ENCODE data around the gene GRK7. TPM values are rescaled to one million over a fixed set of nuclear protein-coding genes. Genes with fewer than 3 reads are reported as not detected.
A peak's percentile ranks its signal among the peaks of the same experiment; 100 is the strongest.

Gene GRK7
- total and polyA plus RNA-seq, 11 donors: 0.06 to 0.13 TPM; not detected in 9

DNA sequence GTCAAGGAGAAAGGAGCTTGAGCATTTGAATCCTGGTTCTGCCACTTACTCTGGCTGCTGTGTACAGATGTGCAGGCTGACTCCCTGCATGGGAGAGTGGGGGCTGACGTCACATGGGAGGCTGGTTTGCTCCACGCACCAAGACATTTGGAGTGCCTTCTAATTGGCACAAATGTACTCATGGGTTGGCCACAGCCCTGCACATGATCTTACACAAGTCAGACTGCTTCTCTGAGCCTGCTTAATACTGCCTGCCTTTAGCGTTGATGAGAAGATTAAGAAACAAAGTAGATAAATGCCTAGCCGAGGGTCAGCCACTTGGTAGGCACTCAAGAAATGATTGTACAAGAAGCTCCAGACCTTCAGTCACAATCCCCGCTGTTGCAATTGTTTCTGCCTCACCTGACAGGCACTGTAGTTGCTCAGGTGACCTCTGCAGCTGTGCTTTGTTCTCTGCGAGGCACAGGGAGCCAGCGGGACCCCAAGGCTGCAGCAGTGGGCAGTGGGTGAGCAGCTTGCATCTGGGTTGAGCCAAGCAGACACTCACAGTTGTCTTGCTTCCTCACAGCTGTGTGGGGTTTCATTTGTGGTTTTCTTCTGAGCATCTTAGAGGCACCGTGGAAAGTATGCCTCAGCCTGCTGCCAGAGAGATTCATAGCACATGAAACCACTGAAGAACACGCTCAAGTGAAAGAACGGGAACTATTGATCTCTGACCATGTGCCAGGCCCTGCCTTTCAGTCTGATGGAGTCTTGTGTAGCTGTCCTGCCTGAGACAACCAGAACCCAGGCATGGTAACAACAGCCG, 33.1 kb downstream of the GRK7 start:
- Histone ChIP-seq H3K27ac (peak overlapping the region in 11 of 12 donors; percentile 62 to 96 (median 82)), H3K9me3 (peaks cover 0 to 3% (median 0%) of the 10 kb centered on the region in 12 donors), H3K36me3 (no peaks in the 10 kb centered on the region), H3K4me1 (peaks cover 0 to 37% (median 22%) of the 10 kb centered on the region in 12 donors), H3K27me3 (no peaks in the 10 kb centered on the region), H3K4me3 (peak overlapping the region in 3 of 12 donors; percentile 48 to 62 (median 50))
- TF ChIP-seq POLR2A (IDR thresholded peaks at IDR 0.05): no peak
- TF ChIP-seq, protein P1, sequence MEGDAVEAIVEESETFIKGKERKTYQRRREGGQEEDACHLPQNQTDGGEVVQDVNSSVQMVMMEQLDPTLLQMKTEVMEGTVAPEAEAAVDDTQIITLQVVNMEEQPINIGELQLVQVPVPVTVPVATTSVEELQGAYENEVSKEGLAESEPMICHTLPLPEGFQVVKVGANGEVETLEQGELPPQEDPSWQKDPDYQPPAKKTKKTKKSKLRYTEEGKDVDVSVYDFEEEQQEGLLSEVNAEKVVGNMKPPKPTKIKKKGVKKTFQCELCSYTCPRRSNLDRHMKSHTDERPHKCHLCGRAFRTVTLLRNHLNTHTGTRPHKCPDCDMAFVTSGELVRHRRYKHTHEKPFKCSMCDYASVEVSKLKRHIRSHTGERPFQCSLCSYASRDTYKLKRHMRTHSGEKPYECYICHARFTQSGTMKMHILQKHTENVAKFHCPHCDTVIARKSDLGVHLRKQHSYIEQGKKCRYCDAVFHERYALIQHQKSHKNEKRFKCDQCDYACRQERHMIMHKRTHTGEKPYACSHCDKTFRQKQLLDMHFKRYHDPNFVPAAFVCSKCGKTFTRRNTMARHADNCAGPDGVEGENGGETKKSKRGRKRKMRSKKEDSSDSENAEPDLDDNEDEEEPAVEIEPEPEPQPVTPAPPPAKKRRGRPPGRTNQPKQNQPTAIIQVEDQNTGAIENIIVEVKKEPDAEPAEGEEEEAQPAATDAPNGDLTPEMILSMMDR (IDR thresholded peaks at IDR 0.05): no peak
- WGBS, 4 donors: 79 to 89% (median 84%) methylated on average over 11 of the region's 11 CpGs
- ATAC-seq (peak in 3 of 4 donors; percentile 12 to 59 (median 33)), DNase-seq (peak in 3 of 5 donors; percentile 17 to 66 (median 55))
- intact Hi-C loops (cut with DNase I): loop anchor here in 4 of 10 donors (5.0 to 10.0 kb wide), 3 partner anchors 59 to 81 kb away; partner anchors contain the start of genes ATP1B3 (in 2 of the 4) and RNF7 (in 1 of the 4)

DNA sequence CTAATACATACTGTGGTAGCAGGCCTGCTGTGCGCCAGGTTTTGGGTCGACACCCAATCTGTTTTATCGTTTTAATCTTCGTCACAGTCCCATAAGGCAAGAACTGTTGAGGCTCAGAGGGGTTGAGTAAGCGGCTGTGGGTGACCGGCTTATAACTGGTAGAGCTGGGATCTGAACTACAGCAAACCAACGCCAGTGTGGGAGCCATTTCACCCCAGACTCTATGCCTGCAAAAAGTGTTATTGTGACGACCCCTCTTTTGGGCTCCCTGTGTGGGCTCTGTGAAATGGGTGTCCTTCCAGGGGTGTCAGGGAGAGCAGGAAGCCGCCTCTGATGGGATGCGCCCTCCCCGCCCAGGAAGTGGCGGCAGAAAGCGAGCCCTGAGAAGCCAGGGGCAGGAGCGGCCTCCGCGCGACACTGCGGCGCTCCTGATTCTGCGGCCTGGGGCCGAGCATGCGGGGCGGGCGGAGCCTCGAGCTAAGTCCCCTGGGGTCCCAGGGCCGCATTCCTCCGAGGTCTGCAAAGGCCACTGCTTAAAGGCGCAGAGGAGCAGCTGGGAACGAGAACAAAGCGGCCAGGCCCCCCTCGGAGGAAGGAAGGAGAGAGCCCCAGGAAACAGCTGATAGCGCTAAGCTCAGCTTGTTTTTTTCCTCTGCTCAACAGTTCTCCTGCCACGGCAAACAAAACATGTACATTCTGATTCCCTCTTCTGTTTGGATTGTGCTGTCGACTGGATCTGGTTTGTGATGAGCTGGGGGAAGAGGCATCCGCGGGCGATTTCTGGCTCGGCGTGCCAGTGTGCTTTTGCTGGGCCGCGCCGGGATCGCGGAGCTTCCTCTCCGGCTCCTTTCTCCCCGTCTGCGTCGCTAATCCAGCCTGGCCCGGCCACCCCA, 33.9 kb downstream of the GRK7 start:
- intact Hi-C loops (cut with DNase I): loop anchor here in 6 of 10 donors (1.0 to 10.0 kb wide), 5 partner anchors 60 to 80 kb away; partner anchors contain the start of genes ATP1B3 (in 3 of the 6) and RNF7 (in 1 of the 6)
- no peaks in the 10 kb centered on the region for H3K36me3 ChIP-seq
- peak overlapping the region; percentile 62 to 96 (median 81) for H3K27ac ChIP-seq
- DNase-seq (peak; percentile 77 to 88 (median 81)), ATAC-seq (peak; percentile 54 to 88 (median 84))
- TF ChIP-seq POLR2A (IDR thresholded peaks at IDR 0.05): peak in 1 of 2 donors; percentile 38
- TF ChIP-seq, protein P1 (IDR thresholded peaks at IDR 0.05): peak in 1 of 12 donors; percentile 1
- H3K4me3 ChIP-seq: peak overlapping the region; percentile 2 to 62 (median 50)
- peaks cover 0 to 7% (median 0%) of the 10 kb centered on the region in 12 donors for H3K9me3 ChIP-seq
- no peaks in the 10 kb centered on the region for H3K27me3 ChIP-seq
- peaks cover 0 to 37% (median 22%) of the 10 kb centered on the region in 12 donors for H3K4me1 ChIP-seq
- WGBS, 4 donors: 19 to 22% (median 21%) methylated on average over 31 to 49 of the region's 49 CpGs

DNA sequence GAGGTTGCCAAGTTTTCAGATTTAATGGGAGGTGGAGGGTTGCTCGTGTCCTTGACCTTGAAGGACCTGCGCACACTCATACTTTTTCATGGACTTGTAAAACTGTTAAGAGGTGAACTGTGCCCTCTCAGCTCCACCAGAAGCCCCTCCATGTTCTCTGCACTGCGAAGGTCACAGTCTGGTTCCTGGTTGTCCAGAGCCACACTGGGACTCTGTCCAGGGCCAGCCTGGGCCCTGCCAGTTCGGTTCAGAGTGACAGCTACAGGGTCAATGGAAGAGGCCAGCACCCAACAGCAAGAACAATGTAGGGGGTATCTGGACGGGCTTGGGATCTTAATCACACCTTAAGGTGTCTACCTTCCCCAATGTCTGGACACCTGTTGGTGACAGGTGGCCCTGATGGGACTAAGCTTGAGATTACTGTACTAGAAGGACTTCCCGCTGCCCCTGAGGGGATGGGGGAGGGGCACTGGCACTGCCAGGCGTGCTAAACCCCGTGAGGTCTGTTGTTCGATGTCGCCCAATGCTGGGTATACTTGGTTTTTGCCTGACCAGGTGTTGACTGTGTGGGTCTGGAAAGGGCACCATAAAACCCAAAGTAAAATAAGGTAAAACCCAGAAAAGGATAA, 34.7 kb downstream of the GRK7 start:
- Histone ChIP-seq H3K27me3 (no peaks in the 10 kb centered on the region), H3K36me3 (no peaks in the 10 kb centered on the region), H3K27ac (peak overlapping the region; percentile 62 to 96 (median 81)), H3K4me3 (peak overlapping the region; percentile 2 to 62 (median 50)), H3K4me1 (peaks cover 0 to 37% (median 22%) of the 10 kb centered on the region in 12 donors), H3K9me3 (peaks cover 0 to 7% (median 0%) of the 10 kb centered on the region in 12 donors)
- intact Hi-C loops (cut with DNase I): loop anchor here in 6 of 10 donors (1.0 to 10.0 kb wide), 5 partner anchors 61 to 79 kb away; partner anchors contain the start of genes ATP1B3 (in 3 of the 6) and RNF7 (in 1 of the 6)
- peak in 1 of 5 donors; percentile 35 for DNase-seq
- 62 to 68% (median 65%) methylated on average over 9 to 10 of the region's 10 CpGs for WGBS, 4 donors
- TF ChIP-seq, protein P1 (IDR thresholded peaks at IDR 0.05): no peak
- TF ChIP-seq POLR2A (IDR thresholded peaks at IDR 0.05): no peak
- ATAC-seq: peak in 3 of 4 donors; percentile 15 to 41 (median 15)
